ENCODE measurements around the gene CCL14.
A peak's percentile ranks its signal among the peaks of the same experiment; 100 is the strongest.
"Not testable (repeated sequence)": the region's sequence is repeated elsewhere in the genome, so short reads cannot be mapped to it uniquely, and the experiment has no call there.

Gene CCL14

GRCh38 chr17:36017799-36018198, 31.3 kb upstream of the CCL14 start, which contains the start of gene CCL23:
TSS of gene CCL23 (minus strand) at chr17:36017972. CDS start at chr17:36017897, 75 bp downstream.
- H3K27ac ChIP-seq, result no peak within 1 kb of the TSS

GRCh38 chr17:36016555-36016954, 30.0 kb upstream of the CCL14 start:
- TF ChIP-seq CTCF (conservative IDR thresholded peaks at IDR 0.05), result no peak
- H3K27ac ChIP-seq, result no peak overlapping the region

More at GRCh38 chr17:36017799-36018198, 31.3 kb upstream of the CCL14 start, which contains the start of gene CCL23:
- no peak for TF ChIP-seq CTCF (conservative IDR thresholded peaks at IDR 0.05)

GRCh38 chr17:36015895-36016294, 29.4 kb upstream of the CCL14 start:
- H3K27ac ChIP-seq, result not testable (repeated sequence)

- no peak overlapping the region for H3K27ac ChIP-seq
- no peak for TF ChIP-seq CTCF (conservative IDR thresholded peaks at IDR 0.05)
These were observed 28.4 kb upstream of the CCL14 start for GRCh38 chr17:36014946-36015345.

- TF ChIP-seq CTCF (conservative IDR thresholded peaks at IDR 0.05), result no peak
- no peak overlapping the region for H3K27ac ChIP-seq
These were observed 24.7 kb upstream of the CCL14 start for GRCh38 chr17:36011201-36011600.

- 0 out of 2 replicates have a peak, but pooled peaks have one; percentile 20 for TF ChIP-seq CTCF (conservative IDR thresholded peaks at IDR 0.05)
- no peak overlapping the region for H3K27ac ChIP-seq
These were observed 22.6 kb upstream of the CCL14 start for GRCh38 chr17:36008998-36009665.

- no peak overlapping the region for H3K27ac ChIP-seq
These were observed 18.1 kb upstream of the CCL14 start for GRCh38 chr17:36004594-36005108.

More at GRCh38 chr17:36004594-36005108, 18.1 kb upstream of the CCL14 start:
- no peak for TF ChIP-seq CTCF (conservative IDR thresholded peaks at IDR 0.05)
